ENCODE measurements around the gene MEIKIN.

DNA sequence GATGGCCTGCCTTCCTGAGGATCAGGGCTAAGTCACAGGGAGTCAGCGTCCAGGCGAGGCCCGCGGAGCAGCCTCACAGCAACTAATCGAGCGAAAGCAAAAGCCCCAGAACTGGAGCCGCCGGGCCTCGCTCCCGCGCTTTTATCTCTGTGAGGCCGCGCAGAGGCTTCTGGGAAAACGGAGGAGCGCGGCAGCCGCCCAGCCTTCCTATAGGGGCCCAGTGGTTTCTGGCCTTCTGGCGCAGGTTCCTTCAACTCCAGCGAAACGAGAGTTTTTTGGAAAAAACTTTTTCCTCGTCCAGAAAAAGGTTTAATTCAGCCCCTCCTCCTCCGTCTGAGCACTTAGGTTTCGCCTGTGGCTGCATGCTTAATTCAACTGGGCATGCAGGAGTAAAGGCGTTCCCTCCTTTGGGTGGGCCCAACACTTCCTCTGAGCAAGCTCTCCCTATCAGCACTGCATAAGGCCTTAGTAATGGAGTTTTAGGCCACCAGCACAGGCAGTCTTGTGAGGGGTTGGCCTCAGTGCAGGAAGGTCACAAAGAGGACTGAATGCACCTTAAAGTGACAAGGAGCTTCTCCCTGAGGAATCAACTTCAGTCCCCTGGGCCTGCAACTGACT lies at the start of gene MEIKIN:
- TF ChIP-seq, protein P1, sequence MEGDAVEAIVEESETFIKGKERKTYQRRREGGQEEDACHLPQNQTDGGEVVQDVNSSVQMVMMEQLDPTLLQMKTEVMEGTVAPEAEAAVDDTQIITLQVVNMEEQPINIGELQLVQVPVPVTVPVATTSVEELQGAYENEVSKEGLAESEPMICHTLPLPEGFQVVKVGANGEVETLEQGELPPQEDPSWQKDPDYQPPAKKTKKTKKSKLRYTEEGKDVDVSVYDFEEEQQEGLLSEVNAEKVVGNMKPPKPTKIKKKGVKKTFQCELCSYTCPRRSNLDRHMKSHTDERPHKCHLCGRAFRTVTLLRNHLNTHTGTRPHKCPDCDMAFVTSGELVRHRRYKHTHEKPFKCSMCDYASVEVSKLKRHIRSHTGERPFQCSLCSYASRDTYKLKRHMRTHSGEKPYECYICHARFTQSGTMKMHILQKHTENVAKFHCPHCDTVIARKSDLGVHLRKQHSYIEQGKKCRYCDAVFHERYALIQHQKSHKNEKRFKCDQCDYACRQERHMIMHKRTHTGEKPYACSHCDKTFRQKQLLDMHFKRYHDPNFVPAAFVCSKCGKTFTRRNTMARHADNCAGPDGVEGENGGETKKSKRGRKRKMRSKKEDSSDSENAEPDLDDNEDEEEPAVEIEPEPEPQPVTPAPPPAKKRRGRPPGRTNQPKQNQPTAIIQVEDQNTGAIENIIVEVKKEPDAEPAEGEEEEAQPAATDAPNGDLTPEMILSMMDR (IDR thresholded peaks at IDR 0.05), result no peak
- TF ChIP-seq TCF7L2 (IDR thresholded peaks at IDR 0.05; ENCODE audit: low read depth, low read length) (no peak), POLR2AphosphoS5 (IDR thresholded peaks at IDR 0.05; ENCODE audit: low read depth, low read length) (no peak)

Data from Panc1 (cell line).